Calu3 (cell line): Measurements from ENCODE around the gene METTL6. TPM values are rescaled to one million over a fixed set of nuclear protein-coding genes. Genes with fewer than 3 reads are reported as not detected.
"Not testable (repeated sequence)": the region's sequence is repeated elsewhere in the genome, so short reads cannot be mapped to it uniquely, and the experiment has no call there.

Experiments used
- BruUV-seq: library from RNA; stranded (reverse); fragments of 400-500 nt; replicated peaks from 2 replicates; lab custom pipeline; 2021; lab: Mats Ljungman, UMichigan
- CTCF ChIA-PET: fragments of 300-600 bp; sonication (Branson Sonifier 250); formaldehyde crosslinking; loops from one replicate; lab custom pipeline; 2022; ENCODE audit warnings: antibody characterized with exemption; lab: Charles Lee
- DNase-seq: peaks from one replicate; pipeline ENCODE4 v3.0.0; 2022
- H3K27ac Mint-ChIP-seq: one replicate; pipeline ENCODE4 v1.8.0; 2022; ENCODE audit warnings: mixed read lengths; ENCODE audit not compliant: unreplicated experiment
- H3K27me3 Mint-ChIP-seq: one replicate; pipeline ENCODE4 v1.8.0; 2022; ENCODE audit warnings: mixed read lengths; ENCODE audit not compliant: unreplicated experiment
- H3K36me3 Mint-ChIP-seq: one replicate; pipeline ENCODE4 v1.8.0; 2022; ENCODE audit warnings: mild to moderate bottlenecking, moderate library complexity, mixed read lengths; ENCODE audit not compliant: insufficient read depth, unreplicated experiment
- H3K4me1 Mint-ChIP-seq: one replicate; pipeline ENCODE4 v1.8.0; 2022; ENCODE audit warnings: mild to moderate bottlenecking, low read depth, mixed read lengths; ENCODE audit not compliant: unreplicated experiment
- H3K4me3 Mint-ChIP-seq: one replicate; pipeline ENCODE4 v1.8.0; 2022; ENCODE audit warnings: mild to moderate bottlenecking, low read depth, moderate library complexity, mixed read lengths; ENCODE audit not compliant: unreplicated experiment
- H3K9me3 Mint-ChIP-seq: one replicate; pipeline ENCODE4 v1.8.0; 2022; ENCODE audit warnings: low read depth, mixed read lengths; ENCODE audit not compliant: unreplicated experiment
- CTCF ChIP-seq: fragments of 200-600 bp; IDR thresholded peaks from one replicate; pipeline ENCODE4 v1.8.0; 2022; ENCODE audit warnings: antibody characterized with exemption; ENCODE audit not compliant: unreplicated experiment
- intact Hi-C: fragments of 100-400 bp; cut with micrococcal nuclease; formaldehyde crosslinking; loops from one replicate; pipeline ENCODE4 v1.10.0; 2022; ENCODE audit not compliant: unreplicated experiment
- total RNA-seq: library from RNA; stranded (reverse); gene quantifications from 2 replicates; pipeline ENCODE4 v1.2.3, GENCODE V29; 2022

METTL6 gene
- total RNA-seq, 1 experiment from 2014 or later: 23.0 TPM

- CTCF ChIA-PET: interaction anchor here (0.6 kb wide), 1 partner anchor 429 kb away, joined by 7 read pairs; no protein-coding TSS in a partner anchor
- BruUV-seq: no TSS peak
- Mint-ChIP-seq H3K4me1 (no peaks in the 10 kb centered on the region), H3K36me3 (no peaks in the 10 kb centered on the region), H3K4me3 (no peak overlapping the region), H3K9me3 (no peaks in the 10 kb centered on the region), H3K27ac (no peak overlapping the region), H3K27me3 (peaks cover 26% of the 10 kb centered on the region)
- DNase-seq: no peak
- intact Hi-C loops: no loop called here
- TF ChIP-seq CTCF: no peak
These were observed 35.1 kb upstream of the METTL6 start for GRCh38 chr3:15462451-15462850.

- Mint-ChIP-seq H3K27me3 (peaks cover 26% of the 10 kb centered on the region), H3K4me1 (no peaks in the 10 kb centered on the region), H3K9me3 (no peaks in the 10 kb centered on the region), H3K27ac (no peak overlapping the region), H3K36me3 (no peaks in the 10 kb centered on the region), H3K4me3 (no peak overlapping the region)
- no peak for DNase-seq
- intact Hi-C loops: no loop called here
- CTCF ChIA-PET: interaction anchor here (1.1 kb wide), 1 partner anchor 8 kb away, joined by 3 read pairs; no protein-coding TSS in a partner anchor
- no TSS peak for BruUV-seq
- TF ChIP-seq CTCF: no peak
These were observed 33.7 kb upstream of the METTL6 start for GRCh38 chr3:15460891-15461531.

GRCh38 chr3:15458212-15458780, 31.0 kb upstream of the METTL6 start:
- H3K4me1 Mint-ChIP-seq: no peaks in the 10 kb centered on the region
- BruUV-seq: no TSS peak
- H3K36me3 Mint-ChIP-seq: no peaks in the 10 kb centered on the region
- no peak overlapping the region for H3K4me3 Mint-ChIP-seq
- peaks cover 26% of the 10 kb centered on the region for H3K27me3 Mint-ChIP-seq
- no peak for TF ChIP-seq CTCF
- intact Hi-C loops: no loop called here
- no peak for DNase-seq
- no peak overlapping the region for H3K27ac Mint-ChIP-seq
- CTCF ChIA-PET: no interaction called here
- H3K9me3 Mint-ChIP-seq: no peaks in the 10 kb centered on the region

GRCh38 chr3:15456915-15457314, 29.6 kb upstream of the METTL6 start:
- H3K27ac Mint-ChIP-seq, CTCF ChIA-PET, H3K9me3 Mint-ChIP-seq, intact Hi-C loops, H3K4me1 Mint-ChIP-seq, DNase-seq, H3K4me3 Mint-ChIP-seq, H3K36me3 Mint-ChIP-seq, BruUV-seq: not testable (repeated sequence)
- H3K27me3 Mint-ChIP-seq: peaks cover 13% of the 10 kb centered on the region

- CTCF ChIA-PET: no interaction called here
- TF ChIP-seq CTCF: no peak
These were observed 29.0 kb upstream of the METTL6 start for GRCh38 chr3:15456321-15456720.

More at GRCh38 chr3:15456321-15456720, 29.0 kb upstream of the METTL6 start:
- Mint-ChIP-seq H3K27ac (no peak overlapping the region), H3K9me3 (no peaks in the 10 kb centered on the region), H3K36me3 (no peaks in the 10 kb centered on the region), H3K27me3 (peaks cover 13% of the 10 kb centered on the region), H3K4me3 (no peak overlapping the region), H3K4me1 (no peaks in the 10 kb centered on the region)
- DNase-seq: no peak
- BruUV-seq: no TSS peak
- intact Hi-C loops: no loop called here
